WTC11 (cell line): Measurements from ENCODE around the gene UCK1. TPM values are rescaled to one million over a fixed set of nuclear protein-coding genes. Genes with fewer than 3 reads are reported as not detected.
"Not testable (repeated sequence)": the region's sequence is repeated elsewhere in the genome, so short reads cannot be mapped to it uniquely, and the experiment has no call there.

Experiments used
- ATAC-seq: fragments of 200-7000 bp; cut with Tn5 transposase; 2 replicates; pipeline ENCODE4 v1.10.0; 2021; ENCODE audit warnings: mild to moderate bottlenecking, moderate library complexity
- CTCF ChIA-PET: fragments of 300-600 bp; sonication (Branson Sonifier 250); formaldehyde crosslinking; loops from one replicate; lab custom pipeline; 2021; ENCODE audit warnings: antibody characterized with exemption; lab: Charles Lee
- POLR2A ChIA-PET: fragments of 350-600 bp; sonication (Branson Sonifier 250); formaldehyde crosslinking; loops from one replicate; lab custom pipeline; 2021; ENCODE audit warnings: antibody characterized with exemption; lab: Charles Lee
- DNase-seq: peaks from one replicate; pipeline ENCODE4 v3.0.0; 2021; ENCODE audit warnings: low spot score
- H3K27ac Mint-ChIP-seq: 2 replicates; pipeline ENCODE4 v1.8.0; 2021; ENCODE audit warnings: mixed read lengths
- H3K27me3 Mint-ChIP-seq: 2 replicates; pipeline ENCODE4 v1.8.0; 2021; ENCODE audit warnings: low read depth, mild to moderate bottlenecking, moderate library complexity, mixed read lengths
- H3K36me3 Mint-ChIP-seq: 2 replicates; pipeline ENCODE4 v1.8.0; 2021; ENCODE audit warnings: mixed read lengths
- H3K4me1 Mint-ChIP-seq: 2 replicates; pipeline ENCODE4 v1.8.0; 2022; ENCODE audit warnings: mixed read lengths
- H3K4me3 Mint-ChIP-seq: 2 replicates; pipeline ENCODE4 v1.8.0; 2021; ENCODE audit warnings: mild to moderate bottlenecking, moderate library complexity, mixed read lengths
- H3K9me3 Mint-ChIP-seq: 2 replicates; pipeline ENCODE4 v1.8.0; 2021; ENCODE audit warnings: mixed read lengths
- ATF1 ChIP-seq: sonication (generic); formaldehyde crosslinking; IDR thresholded peaks from 2 replicates; pipeline ENCODE4 v1.8.1; 2023; ENCODE audit warnings: mild to moderate bottlenecking, moderate library complexity, missing genetic modification reagents
- CBFB ChIP-seq: sonication (generic); formaldehyde crosslinking; IDR thresholded peaks from 2 replicates; pipeline ENCODE4 v1.8.1; 2022; ENCODE audit warnings: mild to moderate bottlenecking, low read depth, missing genetic modification reagents
- CREM ChIP-seq: sonication (generic); formaldehyde crosslinking; IDR thresholded peaks from 2 replicates; pipeline ENCODE4 v1.8.1; 2022; ENCODE audit warnings: mild to moderate bottlenecking, missing genetic modification reagents, moderate library complexity
- ETV6 ChIP-seq: sonication (generic); formaldehyde crosslinking; IDR thresholded peaks from 2 replicates; pipeline ENCODE4 v1.8.1; 2022; ENCODE audit warnings: mild to moderate bottlenecking, missing genetic modification reagents
- FOXP1 ChIP-seq: sonication (generic); formaldehyde crosslinking; IDR thresholded peaks from 2 replicates; pipeline ENCODE4 v1.8.0; 2022; ENCODE audit warnings: missing genetic modification reagents, mild to moderate bottlenecking, moderate library complexity, borderline replicate concordance
- GRHL2 ChIP-seq: fragments of 250-450 bp; sonication (Bioruptor Pico); IDR thresholded peaks from 2 replicates; pipeline ENCODE4 v1.8.0; 2022; ENCODE audit warnings: mild to moderate bottlenecking, moderate library complexity; ENCODE audit not compliant: insufficient replicate concordance, severe bottlenecking
- JUN ChIP-seq: sonication (generic); formaldehyde crosslinking; IDR thresholded peaks from 2 replicates; pipeline ENCODE4 v1.8.0; 2023; ENCODE audit warnings: mild to moderate bottlenecking, missing genetic modification reagents
- KAT7 ChIP-seq: sonication (generic); formaldehyde crosslinking; IDR thresholded peaks from 2 replicates; pipeline ENCODE4 v1.8.1; 2023; ENCODE audit warnings: missing genetic modification reagents, mild to moderate bottlenecking, borderline replicate concordance
- MXD4 ChIP-seq: fragments of 250-450 bp; sonication (Bioruptor Pico); IDR thresholded peaks from 2 replicates; pipeline ENCODE4 v1.8.0; 2021; ENCODE audit warnings: mild to moderate bottlenecking, moderate library complexity, borderline replicate concordance
- NFATC4 ChIP-seq: fragments of 250-450 bp; sonication (Bioruptor Pico); IDR thresholded peaks from 2 replicates; pipeline ENCODE4 v1.9.0; 2021; ENCODE audit warnings: mild to moderate bottlenecking
- NFYB ChIP-seq: sonication (generic); formaldehyde crosslinking; conservative IDR thresholded peaks from 2 replicates; pipeline ENCODE4 v1.8.0; 2022; ENCODE audit warnings: low read depth, missing genetic modification reagents
- OVOL2 ChIP-seq: fragments of 250-450 bp; sonication (Bioruptor Pico); IDR thresholded peaks from 2 replicates; pipeline ENCODE4 v1.9.0; 2021; ENCODE audit warnings: mild to moderate bottlenecking, borderline replicate concordance
- PRRX2 ChIP-seq: fragments of 250-450 bp; sonication (Bioruptor Pico); IDR thresholded peaks from 2 replicates; pipeline ENCODE4 v1.8.0; 2021; ENCODE audit warnings: mild to moderate bottlenecking
- RELA ChIP-seq: sonication (generic); formaldehyde crosslinking; IDR thresholded peaks from 2 replicates; pipeline ENCODE4 v1.8.1; 2022; ENCODE audit warnings: missing genetic modification reagents, mild to moderate bottlenecking, borderline replicate concordance
- SMAD4 ChIP-seq: sonication (generic); formaldehyde crosslinking; IDR thresholded peaks from 2 replicates; pipeline ENCODE4 v1.8.0; 2022; ENCODE audit warnings: mild to moderate bottlenecking, missing genetic modification reagents
- USF1 ChIP-seq: sonication (generic); formaldehyde crosslinking; IDR thresholded peaks from 2 replicates; pipeline ENCODE4 v1.8.0; 2022; ENCODE audit warnings: mild to moderate bottlenecking, missing genetic modification reagents
- USF2 ChIP-seq: sonication (generic); formaldehyde crosslinking; IDR thresholded peaks from 2 replicates; pipeline ENCODE4 v1.8.1; 2023; ENCODE audit warnings: mild to moderate bottlenecking, missing genetic modification reagents, moderate library complexity
- ZBTB21 ChIP-seq: sonication (generic); formaldehyde crosslinking; IDR thresholded peaks from 2 replicates; pipeline ENCODE4 v1.8.1; 2023; ENCODE audit warnings: mild to moderate bottlenecking, missing genetic modification reagents, borderline replicate concordance
- ZMAT4 ChIP-seq: fragments of 250-450 bp; sonication (Bioruptor Pico); IDR thresholded peaks from 2 replicates; pipeline ENCODE4 v1.9.0; 2021; ENCODE audit warnings: mild to moderate bottlenecking
- ZNF138 ChIP-seq: sonication (generic); formaldehyde crosslinking; conservative IDR thresholded peaks from 2 replicates; pipeline ENCODE4 v1.8.1; 2022; ENCODE audit warnings: mild to moderate bottlenecking, moderate library complexity, missing genetic modification reagents
- ZNF263 ChIP-seq: sonication (generic); formaldehyde crosslinking; IDR thresholded peaks from 2 replicates; pipeline ENCODE4 v1.8.1; 2022; ENCODE audit warnings: low read depth, mild to moderate bottlenecking, moderate library complexity, missing genetic modification reagents
- ZNF671 ChIP-seq: fragments of 250-450 bp; sonication (Bioruptor Pico); IDR thresholded peaks from 2 replicates; pipeline ENCODE4 v1.8.0; 2021; ENCODE audit warnings: mild to moderate bottlenecking
- ZSCAN18 ChIP-seq: fragments of 250-450 bp; sonication (Bioruptor Pico); IDR thresholded peaks from 2 replicates; pipeline ENCODE4 v2.1.2; 2022; ENCODE audit warnings: mild to moderate bottlenecking, moderate library complexity
- total RNA-seq: library from RNA; stranded (reverse); gene quantifications from 3 replicates; pipeline ENCODE4 v1.2.3, GENCODE V29; 2021

Gene UCK1
- total RNA-seq, 1 experiment from 2014 or later: 29.6 TPM

GRCh38 chr9:131554087-131554842 is 23.2 kb upstream of the UCK1 start:
- peaks cover 3% of the 10 kb centered on the region; the same call in 1 of the 2 replicates for H3K4me1 Mint-ChIP-seq
- ATAC-seq: peak; percentile 72
- DNase-seq: no peak
- H3K9me3 Mint-ChIP-seq: peaks cover 13% of the 10 kb centered on the region
- CTCF ChIA-PET: interaction anchor here (0.6 to 1.3 kb wide), 10 partner anchors 9 to 1323 kb away, joined by 3 to 5 read pairs (median 3); partner anchors contain the start of gene PRRT1B
- POLR2A ChIA-PET: interaction anchor here (0.8 kb wide), 1 partner anchor 8 kb away, joined by 3 read pairs; no protein-coding TSS in a partner anchor
- peaks cover 67% of the 10 kb centered on the region for H3K27me3 Mint-ChIP-seq
- TF ChIP-seq NFATC4 (no peak), CBFB (CRISPR knock-in tag) (no peak), GRHL2 (CRISPR knock-in tag) (no peak), ETV6 (CRISPR knock-in tag) (no peak), ZNF671 (CRISPR knock-in tag) (no peak), ZMAT4 (CRISPR knock-in tag) (no peak), RELA (no peak), ZNF138 (CRISPR knock-in tag) (no peak), PRRX2 (CRISPR knock-in tag) (no peak), NFYB (no peak), JUN (CRISPR knock-in tag) (no peak), SMAD4 (CRISPR knock-in tag) (no peak), USF2 (CRISPR knock-in tag) (no peak), USF1 (CRISPR knock-in tag) (no peak), ATF1 (CRISPR knock-in tag) (no peak), ZSCAN18 (CRISPR knock-in tag) (no peak), ZBTB21 (no peak), CREM (CRISPR knock-in tag) (no peak), FOXP1 (CRISPR knock-in tag) (no peak), MXD4 (no peak)
- TF ChIP-seq, all 79 proteins: peak for 0
- Mint-ChIP-seq H3K4me3 (peak overlapping the region; percentile 47), H3K27ac (no peak overlapping the region), H3K36me3 (no peaks in the 10 kb centered on the region; the same call in 1 of the 2 replicates)

- ChIA-PET CTCF (no interaction called here), POLR2A (no interaction called here)
- H3K9me3 Mint-ChIP-seq: peaks cover 35% of the 10 kb centered on the region
- H3K27me3 Mint-ChIP-seq: peaks cover 87% of the 10 kb centered on the region
- no peak for DNase-seq
- H3K4me3 Mint-ChIP-seq: no peak overlapping the region
- no peak overlapping the region for H3K27ac Mint-ChIP-seq
- peaks cover 10% of the 10 kb centered on the region for H3K4me1 Mint-ChIP-seq
- peaks cover 22% of the 10 kb centered on the region for H3K36me3 Mint-ChIP-seq
- no peak for ATAC-seq
- TF ChIP-seq USF2 (CRISPR knock-in tag) (no peak), ZNF263 (CRISPR knock-in tag) (no peak), ATF1 (CRISPR knock-in tag) (no peak), KAT7 (CRISPR knock-in tag) (no peak), OVOL2 (no peak)
These were observed 21.0 kb upstream of the UCK1 start for GRCh38 chr9:131552030-131552429.

- ATAC-seq, CTCF ChIA-PET, DNase-seq, H3K4me3 Mint-ChIP-seq, POLR2A ChIA-PET, H3K27ac Mint-ChIP-seq: not testable (repeated sequence)
- peaks cover 87% of the 10 kb centered on the region for H3K27me3 Mint-ChIP-seq
- H3K36me3 Mint-ChIP-seq: peaks cover 22% of the 10 kb centered on the region
- peaks cover 10% of the 10 kb centered on the region for H3K4me1 Mint-ChIP-seq
- H3K9me3 Mint-ChIP-seq: peaks cover 35% of the 10 kb centered on the region
These were observed 19.4 kb upstream of the UCK1 start for GRCh38 chr9:131550465-131550864.

GRCh38 chr9:131549186-131549585 is 18.1 kb upstream of the UCK1 start:
- ATAC-seq, H3K4me3 Mint-ChIP-seq, CTCF ChIA-PET, DNase-seq, H3K4me1 Mint-ChIP-seq, POLR2A ChIA-PET, H3K27ac Mint-ChIP-seq: not testable (repeated sequence)
- peaks cover 40% of the 10 kb centered on the region for H3K9me3 Mint-ChIP-seq
- H3K27me3 Mint-ChIP-seq: peaks cover 89% of the 10 kb centered on the region
- H3K36me3 Mint-ChIP-seq: peaks cover 25% of the 10 kb centered on the region
